EL (cell line): ENCODE results near the gene AEBP1.

ENCODE experiments used
- DNase-seq: peaks from one replicate; pipeline ENCODE4 v3.0.0-alpha.2; 2016

AEBP1 gene

DNA sequence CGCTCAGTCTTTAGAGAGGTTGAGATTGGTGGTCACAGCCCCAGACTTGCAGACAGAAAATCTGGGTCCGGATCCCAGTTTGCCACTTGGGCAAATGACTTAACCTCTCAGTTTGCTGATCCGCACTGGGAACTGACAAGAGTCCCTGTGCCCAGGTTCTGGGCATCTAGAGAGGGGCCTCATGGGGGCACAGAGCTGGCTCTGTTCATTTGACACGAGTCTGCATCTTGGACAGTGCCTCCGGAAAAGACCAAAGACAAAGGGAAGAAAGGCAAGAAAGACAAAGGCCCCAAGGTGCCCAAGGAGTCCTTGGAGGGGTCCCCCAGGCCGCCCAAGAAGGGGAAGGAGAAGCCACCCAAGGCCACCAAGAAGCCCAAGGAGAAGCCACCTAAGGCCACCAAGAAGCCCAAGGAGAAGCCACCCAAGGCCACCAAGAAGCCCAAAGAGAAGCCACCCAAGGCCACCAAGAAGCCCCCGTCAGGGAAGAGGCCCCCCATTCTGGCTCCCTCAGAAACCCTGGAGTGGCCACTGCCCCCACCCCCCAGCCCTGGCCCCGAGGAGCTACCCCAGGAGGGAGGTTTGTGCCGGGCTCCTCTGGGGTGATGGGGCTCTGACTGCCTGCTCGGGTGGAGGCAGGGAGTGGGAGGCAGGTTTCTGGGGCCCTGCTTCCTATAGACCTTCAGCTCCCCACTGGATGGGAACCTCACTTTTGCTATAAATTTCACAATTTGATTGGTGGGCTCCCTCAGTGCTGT is 2.3 kb downstream of the AEBP1 start:
- DNase-seq: no peak

- DNase-seq: no peak
Measured at GRCh38 chr7:44107116-44107960, 3.2 kb downstream of the AEBP1 start.

GRCh38 chr7:44107961-44108767 is 4.0 kb downstream of the AEBP1 start:
- DNase-seq: no peak

DNA sequence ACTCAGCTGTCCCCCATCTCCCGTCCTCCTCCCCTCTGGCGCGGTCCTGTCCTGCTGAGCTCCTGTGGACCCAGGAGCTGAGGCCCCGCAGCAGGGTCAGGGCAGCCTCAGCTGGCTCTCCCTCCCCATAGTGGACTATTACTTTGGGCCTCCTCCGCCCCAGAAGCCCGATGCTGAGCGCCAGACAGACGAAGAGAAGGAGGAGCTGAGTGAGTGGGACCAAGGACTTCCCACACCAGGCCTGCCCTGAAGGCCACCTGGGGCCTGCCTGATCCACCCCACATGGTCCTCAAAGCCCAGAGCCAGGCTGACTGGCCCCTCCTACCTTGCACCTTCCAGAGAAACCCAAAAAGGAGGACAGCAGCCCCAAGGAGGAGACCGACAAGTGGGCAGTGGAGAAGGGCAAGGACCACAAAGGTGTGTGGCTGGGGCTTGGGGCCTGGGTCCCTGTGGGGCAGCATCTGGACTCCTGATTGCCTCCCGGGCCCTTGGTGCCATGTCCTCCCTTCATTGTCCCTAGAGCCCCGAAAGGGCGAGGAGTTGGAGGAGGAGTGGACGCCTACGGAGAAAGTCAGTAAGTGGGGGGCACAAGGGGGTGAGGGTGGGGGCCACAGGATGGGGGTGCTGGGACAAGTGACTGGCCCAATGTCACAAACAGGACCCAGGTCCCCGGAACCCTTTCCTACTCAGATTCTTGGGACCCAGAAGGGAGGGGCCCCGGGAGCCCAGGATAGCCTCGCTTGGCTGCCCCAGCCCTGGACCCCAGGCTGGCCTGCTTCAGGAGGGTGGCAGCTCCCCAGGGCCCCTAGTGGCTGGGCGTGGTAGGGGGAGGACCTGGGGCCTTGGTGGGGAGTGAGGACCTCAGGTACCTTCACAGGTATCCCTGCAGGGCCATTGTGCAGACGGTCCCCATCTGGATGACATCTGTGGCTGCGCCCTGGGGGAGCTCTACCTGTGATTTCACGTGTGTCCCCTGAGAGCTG is 4.9 kb downstream of the AEBP1 start:
- DNase-seq: no peak

DNA sequence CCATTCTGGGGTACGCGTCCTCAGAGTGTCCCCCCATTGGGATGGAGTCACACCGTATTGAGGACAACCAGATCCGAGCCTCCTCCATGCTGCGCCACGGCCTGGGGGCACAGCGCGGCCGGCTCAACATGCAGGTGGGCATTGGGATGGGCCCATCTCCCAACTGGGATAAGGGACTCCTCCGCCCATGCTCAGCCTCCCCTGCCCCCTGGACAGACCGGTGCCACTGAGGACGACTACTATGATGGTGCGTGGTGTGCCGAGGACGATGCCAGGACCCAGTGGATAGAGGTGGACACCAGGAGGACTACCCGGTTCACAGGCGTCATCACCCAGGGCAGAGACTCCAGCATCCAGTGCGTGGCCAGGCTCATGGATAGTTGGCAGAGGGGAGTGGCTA is 5.8 kb downstream of the AEBP1 start:
- no peak for DNase-seq

- DNase-seq: no peak
Measured at GRCh38 chr7:44110719-44111635, 6.8 kb downstream of the AEBP1 start.

GRCh38 chr7:44111761-44112160 is 7.6 kb downstream of the AEBP1 start:
- no peak for DNase-seq

DNA sequence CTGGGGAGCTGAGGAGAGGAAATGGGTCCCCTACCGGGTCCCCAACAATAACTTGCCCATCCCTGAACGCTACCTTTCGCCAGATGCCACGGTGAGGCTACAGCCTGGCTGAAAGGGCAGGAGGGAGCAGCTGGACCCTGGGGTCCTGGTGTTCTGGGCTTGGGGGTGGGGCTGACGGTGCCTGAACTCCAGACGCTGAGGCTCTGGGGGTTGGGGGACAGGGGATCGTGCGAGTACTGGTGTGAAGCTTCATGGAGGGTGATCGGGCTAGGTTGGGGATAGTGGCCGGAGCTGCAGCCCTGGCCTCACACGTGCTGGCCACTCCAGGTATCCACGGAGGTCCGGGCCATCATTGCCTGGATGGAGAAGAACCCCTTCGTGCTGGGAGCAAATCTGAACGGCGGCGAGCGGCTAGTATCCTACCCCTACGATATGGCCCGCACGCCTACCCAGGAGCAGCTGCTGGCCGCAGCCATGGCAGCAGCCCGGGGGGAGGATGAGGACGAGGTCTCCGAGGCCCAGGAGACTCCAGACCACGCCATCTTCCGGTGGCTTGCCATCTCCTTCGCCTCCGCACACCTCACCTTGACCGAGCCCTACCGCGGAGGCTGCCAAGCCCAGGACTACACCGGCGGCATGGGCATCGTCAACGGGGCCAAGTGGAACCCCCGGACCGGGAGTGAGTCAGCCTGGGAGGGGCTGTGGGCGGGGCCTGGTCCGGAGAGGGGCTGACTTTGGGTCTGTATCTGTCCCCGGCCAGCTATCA is 8.3 kb downstream of the AEBP1 start:
- no peak for DNase-seq

DNA sequence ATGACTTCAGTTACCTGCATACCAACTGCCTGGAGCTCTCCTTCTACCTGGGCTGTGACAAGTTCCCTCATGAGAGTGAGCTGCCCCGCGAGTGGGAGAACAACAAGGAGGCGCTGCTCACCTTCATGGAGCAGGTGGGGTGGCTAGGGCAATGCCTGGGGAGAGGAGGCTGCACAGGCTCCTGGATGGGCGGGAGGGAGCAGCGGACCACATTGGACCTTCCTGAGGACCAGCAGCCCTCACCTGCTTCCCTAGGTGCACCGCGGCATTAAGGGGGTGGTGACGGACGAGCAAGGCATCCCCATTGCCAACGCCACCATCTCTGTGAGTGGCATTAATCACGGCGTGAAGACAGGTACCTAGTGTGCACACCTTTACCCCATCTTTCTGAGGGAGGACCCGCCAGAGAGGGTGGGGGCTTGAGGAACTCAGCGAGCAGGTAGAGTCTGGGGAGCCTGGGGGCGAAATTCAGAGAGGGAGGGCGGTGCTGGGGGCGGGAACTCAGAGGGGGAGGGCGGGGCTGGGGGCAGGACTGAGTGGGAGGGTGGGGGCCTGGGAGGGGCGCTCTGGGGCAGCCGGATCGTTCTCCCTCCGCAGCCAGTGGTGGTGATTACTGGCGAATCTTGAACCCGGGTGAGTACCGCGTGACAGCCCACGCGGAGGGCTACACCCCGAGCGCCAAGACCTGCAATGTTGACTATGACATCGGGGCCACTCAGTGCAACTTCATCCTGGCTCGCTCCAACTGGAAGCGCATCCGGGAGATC is 9.0 kb downstream of the AEBP1 start:
- no peak for DNase-seq

DNA sequence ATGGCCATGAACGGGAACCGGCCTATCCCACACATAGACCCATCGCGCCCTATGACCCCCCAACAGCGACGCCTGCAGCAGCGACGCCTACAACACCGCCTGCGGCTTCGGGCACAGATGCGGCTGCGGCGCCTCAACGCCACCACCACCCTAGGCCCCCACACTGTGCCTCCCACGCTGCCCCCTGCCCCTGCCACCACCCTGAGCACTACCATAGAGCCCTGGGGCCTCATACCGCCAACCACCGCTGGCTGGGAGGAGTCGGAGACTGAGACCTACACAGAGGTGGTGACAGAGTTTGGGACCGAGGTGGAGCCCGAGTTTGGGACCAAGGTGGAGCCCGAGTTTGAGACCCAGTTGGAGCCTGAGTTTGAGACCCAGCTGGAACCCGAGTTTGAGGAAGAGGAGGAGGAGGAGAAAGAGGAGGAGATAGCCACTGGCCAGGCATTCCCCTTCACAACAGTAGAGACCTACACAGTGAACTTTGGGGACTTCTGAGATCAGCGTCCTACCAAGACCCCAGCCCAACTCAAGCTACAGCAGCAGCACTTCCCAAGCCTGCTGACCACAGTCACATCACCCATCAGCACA is 9.7 kb downstream of the AEBP1 start:
- no peak for DNase-seq

GRCh38 chr7:44114586-44115310 is 10.6 kb downstream of the AEBP1 start:
- DNase-seq: no peak

DNA sequence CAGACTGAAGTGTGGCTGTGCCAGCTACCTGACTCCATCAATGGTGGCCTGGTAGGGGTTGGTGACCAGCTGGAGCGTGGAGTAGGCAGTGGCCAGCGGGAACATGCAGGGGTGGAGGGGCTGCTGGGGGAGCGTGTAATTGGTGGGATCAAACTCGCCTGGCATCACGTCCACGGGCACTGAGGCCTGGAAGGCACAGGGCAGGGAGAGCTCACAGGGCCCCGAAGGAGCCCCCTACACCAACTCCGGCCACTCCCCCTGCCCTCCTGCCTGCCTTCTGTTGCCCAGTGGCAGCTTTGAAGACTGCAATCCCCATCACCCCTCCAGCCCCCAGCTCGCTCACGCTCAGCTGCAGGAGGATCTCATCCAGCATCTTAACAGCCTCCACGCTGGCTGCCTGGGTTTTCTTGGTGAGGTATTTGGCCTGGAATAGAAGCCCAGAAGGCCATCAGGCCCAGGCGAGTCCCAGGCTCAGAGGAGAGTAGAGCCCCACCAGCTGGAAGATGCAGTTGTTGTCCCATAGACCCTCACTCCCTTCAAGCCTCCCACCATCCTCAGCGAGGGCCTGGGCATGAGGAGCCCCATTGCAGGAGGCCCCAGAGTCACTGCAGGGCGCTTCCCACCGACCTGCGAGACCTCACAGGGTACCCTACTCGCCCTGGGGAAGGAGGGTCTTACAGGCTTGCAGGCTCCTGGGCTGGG is 12.1 kb downstream of the AEBP1 start:
- no peak for DNase-seq

- no peak for DNase-seq
Measured at GRCh38 chr7:44116789-44117666, 12.9 kb downstream of the AEBP1 start.

DNA sequence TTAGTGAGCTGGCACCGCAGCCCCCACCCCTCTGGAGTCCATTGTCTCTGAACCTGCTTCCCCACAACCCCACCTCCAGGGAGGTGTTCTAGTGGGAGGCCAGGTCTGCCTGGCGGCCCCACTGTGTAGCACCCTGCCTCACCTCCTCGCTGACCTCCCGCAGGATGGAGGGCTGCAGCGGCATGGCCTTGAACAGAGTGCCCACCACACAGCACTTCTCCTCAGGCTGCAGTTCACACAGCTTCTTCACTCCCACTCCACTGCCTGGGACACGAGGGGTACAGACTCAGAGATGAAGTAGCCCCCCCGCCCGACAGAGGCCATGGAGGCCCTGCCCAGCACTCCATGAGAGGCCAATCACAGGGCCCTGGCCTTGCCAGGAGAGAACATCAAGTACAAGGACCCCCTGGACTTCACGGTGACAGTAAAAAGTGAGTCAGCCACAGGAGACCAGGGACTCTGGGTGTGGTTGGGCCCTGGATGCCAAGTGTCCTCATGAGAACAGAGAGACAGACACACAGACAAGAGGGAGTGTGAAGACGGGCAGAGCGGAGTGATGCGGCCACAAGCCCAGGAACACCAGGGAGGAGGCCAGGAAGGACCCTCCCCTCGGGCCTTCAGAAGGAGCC is 13.8 kb downstream of the AEBP1 start:
- DNase-seq: no peak

DNA sequence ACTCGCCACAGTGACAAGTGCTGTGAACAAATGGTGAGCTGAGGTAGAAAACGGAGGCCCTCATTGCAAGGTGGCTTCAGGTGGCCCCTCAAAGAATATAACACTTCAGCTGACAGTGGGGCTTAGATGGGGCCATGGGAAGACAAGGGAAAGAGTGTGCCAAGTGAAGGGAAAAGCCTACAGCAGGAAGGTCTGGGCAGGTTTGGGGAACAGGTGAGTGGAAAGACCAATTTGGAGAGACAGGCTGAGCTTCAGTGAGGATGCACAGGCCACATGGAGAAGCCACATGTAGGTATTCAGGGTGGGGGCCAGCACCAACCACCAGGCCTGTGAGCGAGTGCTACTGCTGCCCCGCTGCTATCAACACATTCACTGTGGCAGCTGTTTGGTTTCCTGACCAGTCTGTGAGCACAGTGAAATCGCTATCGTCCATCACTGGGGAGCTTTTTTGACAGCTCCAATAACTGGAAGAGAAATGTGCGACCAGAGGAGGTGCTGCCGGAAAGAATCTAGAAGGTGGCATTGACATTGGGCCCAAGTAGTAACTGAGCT is 15.8 kb downstream of the AEBP1 start:
- DNase-seq: no peak

GRCh38 chr7:44120395-44120794 is 16.2 kb downstream of the AEBP1 start:
- DNase-seq: no peak
